Pancreas (tissue), 10 donors: ENCODE measurements around the gene CEP43. TPM values are rescaled to one million over a fixed set of nuclear protein-coding genes. Genes with fewer than 3 reads are reported as not detected.

ENCODE experiments used
- ATAC-seq, 4 donors: fragments of 200-7000 bp; cut with Tn5 transposase; one replicate each; pipeline versions ENCODE4 v1.8.0 to v1.9.1; 2020; ENCODE audit warnings: mild to moderate bottlenecking in 4 of 4, moderate library complexity in 4 of 4
- DNase-seq, 6 donors: peaks; one replicate each; pipeline ENCODE4 v3.0.0-alpha.2; 2020
- FAIRE-seq: peaks from 2 replicates; lab custom pipeline; 2012; peaks lifted over from hg19 to GRCh38; lab: Jason Lieb, UNC
- H3K27ac ChIP-seq, 4 donors: fragments of 200-600 bp; sonication (generic); 1 replicate in 3 of 4; 2 replicates in 1 of 4; pipeline versions ENCODE4 v1.5.0 to v1.8.0; 2020
- H3K27me3 ChIP-seq, 4 donors: fragments of 200-600 bp; one replicate each; pipeline ENCODE4 v1.8.0; 2021
- H3K36me3 ChIP-seq, 3 donors: fragments of 200-600 bp; sonication (generic) in 1 of 3; one replicate each; pipeline versions ENCODE4 v1.5.0 to v1.8.0; 2020 to 2021
- H3K4me1 ChIP-seq, 3 donors: fragments of 200-600 bp; one replicate each; pipeline ENCODE4 v1.8.0; 2021
- H3K4me3 ChIP-seq, 4 donors: fragments of 200-600 bp; sonication (generic) in 2 of 4; one replicate each; pipeline versions ENCODE4 v1.5.0 to v1.8.0; 2020 to 2021
- H3K9me3 ChIP-seq, 4 donors: fragments of 200-600 bp; one replicate each; pipeline ENCODE4 v1.8.0; 2021
- WGBS, 2 donors: extraction: QIAGEN DNeasy Blood & Tissue Kit; methylation state at CpG; one replicate each; pipeline ENCODE4 v1.1.7; 2013; 5-methylcytosine and 5-hydroxymethylcytosine counted together
- intact Hi-C, 3 donors: fragments of 100-400 bp; cut with DNase I; formaldehyde crosslinking; loops; one replicate each; pipeline versions ENCODE4 v1.11.1 to v1.14.2; 2022
- microRNA-seq, 2 donors: library from miRNA; unstranded; fragments of <30 nt; microRNA quantifications; one replicate each; pipeline versions ENCODE4 to v1.1.0, GENCODE V29; 2019 to 2020
- polyA plus RNA-seq, 2 donors: library from polyadenylated mRNA; stranded (reverse); fragments of 200-250 nt; gene quantifications; one replicate each; pipeline ENCODE4 v1.2.3, GENCODE V29; 2013
- total RNA-seq, 6 donors: library from RNA; stranded (reverse); fragmentation: NEBNext Ultra II Directional in 4 of 6; extraction: Animal tissue kit (Norgen Biotek cat#: 25700) in 4 of 6; gene quantifications; one replicate each; pipeline versions ENCODE4 v1.2.1 to v1.2.4, GENCODE V29; 2021 to 2023
- TF ChIP-seq, protein P1 (sequence below), 4 donors: fragments of 200-600 bp; sonication (generic) in 3 of 4; IDR thresholded peaks; one replicate each; pipeline versions ENCODE4 v1.5.0 to v1.8.0; 2021; ENCODE audit warnings: antibody characterized with exemption in 4 of 4
- donor health status: healthy with polysubstance abuse.
- donor health status: DM: no; HTN: no; CAD: no; lungs with moderate emphysema.
- donor health status: DM: no; HTN: no; CAD: no.
- donor health status: control.
- donor health status: control.
- donor health status: Bipolar disorder and iron deficiency.
- donor health status: DM: yes; HTN: yes; CAD: no.
- donor health status: DM: no; HTN: no; CAD: no.
- donor health status: DM: no; HTN: no; CAD: no.
- donor health status: DM: yes; HTN: yes; CAD: no.

Gene CEP43
- total and polyA plus RNA-seq, 8 donors: 4.4 to 11.9 (median 6.4) TPM

DNA sequence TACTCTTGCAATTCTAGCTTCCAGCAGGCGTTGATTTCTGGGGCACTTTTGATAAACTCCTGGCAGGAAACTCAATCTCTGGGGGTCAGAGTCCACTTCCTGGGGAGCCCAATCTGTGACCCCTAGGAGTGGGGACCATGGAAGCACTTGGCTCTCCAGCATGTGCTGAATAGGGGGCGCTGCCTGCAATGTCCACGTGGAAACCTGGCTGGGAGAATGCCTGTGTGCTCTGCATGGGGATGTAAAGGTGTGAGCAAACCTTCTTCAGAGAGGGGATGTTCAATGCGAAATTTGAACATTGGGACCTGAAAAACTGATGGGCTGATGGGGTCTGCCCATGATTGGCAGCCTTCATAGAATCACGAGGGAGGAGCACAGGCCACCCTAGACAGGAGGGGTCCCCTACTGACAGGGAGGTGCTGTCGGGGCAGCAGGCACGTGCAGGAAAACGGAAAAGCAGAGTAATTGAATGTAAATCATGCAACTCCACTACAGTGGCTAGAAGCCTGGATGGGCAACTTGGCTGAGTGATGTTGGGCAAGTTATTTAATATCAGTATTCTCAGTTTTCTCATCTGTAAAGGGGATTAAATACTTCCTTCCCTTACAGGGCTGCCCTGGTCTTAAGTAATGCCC, 47.8 kb downstream of the CEP43 start:
- H3K27ac ChIP-seq: no peak overlapping the region
- no peaks in the 10 kb centered on the region for H3K27me3 ChIP-seq
- FAIRE-seq (no peak), ATAC-seq (no peak), DNase-seq (no peak)
- H3K4me3 ChIP-seq: no peak overlapping the region
- TF ChIP-seq, protein P1, sequence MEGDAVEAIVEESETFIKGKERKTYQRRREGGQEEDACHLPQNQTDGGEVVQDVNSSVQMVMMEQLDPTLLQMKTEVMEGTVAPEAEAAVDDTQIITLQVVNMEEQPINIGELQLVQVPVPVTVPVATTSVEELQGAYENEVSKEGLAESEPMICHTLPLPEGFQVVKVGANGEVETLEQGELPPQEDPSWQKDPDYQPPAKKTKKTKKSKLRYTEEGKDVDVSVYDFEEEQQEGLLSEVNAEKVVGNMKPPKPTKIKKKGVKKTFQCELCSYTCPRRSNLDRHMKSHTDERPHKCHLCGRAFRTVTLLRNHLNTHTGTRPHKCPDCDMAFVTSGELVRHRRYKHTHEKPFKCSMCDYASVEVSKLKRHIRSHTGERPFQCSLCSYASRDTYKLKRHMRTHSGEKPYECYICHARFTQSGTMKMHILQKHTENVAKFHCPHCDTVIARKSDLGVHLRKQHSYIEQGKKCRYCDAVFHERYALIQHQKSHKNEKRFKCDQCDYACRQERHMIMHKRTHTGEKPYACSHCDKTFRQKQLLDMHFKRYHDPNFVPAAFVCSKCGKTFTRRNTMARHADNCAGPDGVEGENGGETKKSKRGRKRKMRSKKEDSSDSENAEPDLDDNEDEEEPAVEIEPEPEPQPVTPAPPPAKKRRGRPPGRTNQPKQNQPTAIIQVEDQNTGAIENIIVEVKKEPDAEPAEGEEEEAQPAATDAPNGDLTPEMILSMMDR (IDR thresholded peaks at IDR 0.05): no peak
- 64 to 76% methylated on average over 8 of the region's 8 CpGs for WGBS, 2 donors
- no peaks in the 10 kb centered on the region for H3K9me3 ChIP-seq
- H3K4me1 ChIP-seq: no peaks in the 10 kb centered on the region
- intact Hi-C loops: no loop called here
- no peaks in the 10 kb centered on the region for H3K36me3 ChIP-seq

DNA sequence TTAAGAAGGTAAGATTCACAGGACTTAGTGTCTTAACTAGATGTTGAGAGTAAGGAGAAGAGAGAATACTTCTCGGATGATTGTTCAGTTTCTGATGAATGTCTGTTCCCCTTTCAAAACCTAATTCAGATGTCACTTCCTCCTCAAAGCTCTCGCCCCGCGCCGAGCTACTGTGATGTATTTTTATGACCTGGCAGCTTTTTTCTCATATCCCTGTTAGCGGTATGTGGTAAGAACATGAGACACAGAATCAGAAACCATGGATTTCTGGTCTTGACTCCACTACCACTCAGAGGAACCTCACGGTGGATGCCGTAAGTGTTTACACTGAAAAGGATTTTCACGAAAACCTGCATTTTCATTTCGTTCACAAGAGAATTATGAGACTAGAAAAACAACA, 48.4 kb downstream of the CEP43 start:
- intact Hi-C loops: no loop called here
- TF ChIP-seq, protein P1 (IDR thresholded peaks at IDR 0.05): no peak
- ATAC-seq (peak in 2 of 4 donors; percentile 32 to 56), FAIRE-seq (no peak), DNase-seq (no peak)
- Histone ChIP-seq H3K9me3 (no peaks in the 10 kb centered on the region), H3K4me1 (no peaks in the 10 kb centered on the region), H3K4me3 (no peak overlapping the region), H3K36me3 (no peaks in the 10 kb centered on the region), H3K27ac (no peak overlapping the region), H3K27me3 (no peaks in the 10 kb centered on the region)
- WGBS, 2 donors: 89 to 92% methylated on average over 10 of the region's 10 CpGs

Small RNA genes lying within 50 kb of the gene (microRNA-seq; reads per million reads assigned to microRNA genes)
- 0 to 0.59 reads per million in 2 donors for gene MIR3939

Other genes with a start within 250 kb of the CEP43 start
- gene RNASET2, start 42.8 kb upstream of the CEP43 start, total RNA-seq: 10 to 100 TPM; 25.2 to 55.2 (median 37.0) TPM
- 10 to 100 TPM; 25.7 to 61.4 TPM for gene RNASET2, start 42.8 kb upstream of the CEP43 start, polyA plus RNA-seq
- gene CCR6, start 123.7 kb downstream of the CEP43 start, total RNA-seq: under 1 TPM in 1 of 6 donors, not detected in 5; 0.31 TPM
- gene CCR6, start 123.7 kb downstream of the CEP43 start, polyA plus RNA-seq: under 1 TPM; 0.08 to 0.21 TPM
- gene GPR31, start 158.6 kb downstream of the CEP43 start, total RNA-seq: not detected
- not detected for gene GPR31, start 158.6 kb downstream of the CEP43 start, polyA plus RNA-seq